ENCODE data around the gene KRTAP5-5.

The KRTAP5-5 gene

GRCh38 chr11:1679881-1680280 lies 50.3 kb downstream of the KRTAP5-5 start:
- Mint-ChIP-seq H3K4me3 (no peak overlapping the region), H3K27ac (no peak overlapping the region), H3K9me3 (no peaks in the 10 kb centered on the region), H3K4me1 (no peaks in the 10 kb centered on the region), H3K36me3 (no peaks in the 10 kb centered on the region), H3K27me3 (peaks cover 21 to 30% of the 10 kb centered on the region in 2 donors)
- DNase-seq (no peak), ATAC-seq (replicated peaks) (no peak)

Measured in stimulated activated naive B cell treated with anti-CD40 and anti-IgM and Interleukin-4, amounts not matched to agents 10 μg/mL and 1 μg/mL and 100 μg/mL, for 72 hours (primary cell).